Lung (tissue), 12 donors: Measurements from ENCODE around the gene SMURF1. TPM values are rescaled to one million over a fixed set of nuclear protein-coding genes. Genes with fewer than 3 reads are reported as not detected.

Source experiments
- ATAC-seq: fragments of 200-7000 bp; cut with Tn5 transposase; one replicate; pipeline ENCODE4 v1.9.1; 2020; ENCODE audit warnings: moderate number of reproducible peaks; ENCODE audit not compliant: insufficient read depth, low FRiP score
- DNase-seq, 3 donors: peaks; one replicate each; pipeline ENCODE4 v3.0.0-alpha.2; 2013 to 2017
- H3K27ac ChIP-seq, 2 donors: one replicate each; pipeline ENCODE4 v1.5.1; 2013; ENCODE audit warnings: mild to moderate bottlenecking in 2 of 2, moderate library complexity in 2 of 2, control low read depth in 1 of 2, inconsistent platforms in 1 of 2, low read depth in 1 of 2, low read length in 1 of 2
- H3K27me3 ChIP-seq, 3 donors: one replicate each; pipeline ENCODE4 v1.5.1; 2013; ENCODE audit warnings: low read length in 2 of 3; ENCODE audit not compliant: control insufficient read depth in 3 of 3, insufficient read depth in 3 of 3
- H3K36me3 ChIP-seq, 4 donors: one replicate each; pipeline ENCODE4 v1.5.1; 2013; ENCODE audit warnings: low read length in 4 of 4, mild to moderate bottlenecking in 1 of 4, moderate library complexity in 1 of 4; ENCODE audit not compliant: control insufficient read depth in 4 of 4, insufficient read depth in 4 of 4
- H3K4me1 ChIP-seq, 5 donors: one replicate each; pipeline ENCODE4 v1.5.1; 2013; ENCODE audit warnings: low read length in 5 of 5, mild to moderate bottlenecking in 2 of 5, moderate library complexity in 1 of 5; ENCODE audit not compliant: control insufficient read depth in 5 of 5, insufficient read depth in 5 of 5
- H3K4me3 ChIP-seq: one replicate; pipeline ENCODE4 v1.5.1; 2013; ENCODE audit warnings: mild to moderate bottlenecking, control low read depth, moderate library complexity
- H3K9ac ChIP-seq, 2 donors: one replicate each; pipeline ENCODE4 v1.5.1; 2013; ENCODE audit warnings: low read length in 2 of 2, control low read depth in 1 of 2; ENCODE audit not compliant: insufficient read depth in 1 of 2
- H3K9me3 ChIP-seq, 4 donors: one replicate each; pipeline ENCODE4 v1.5.1; 2013; ENCODE audit warnings: low read length in 3 of 4, mild to moderate bottlenecking in 1 of 4, moderate library complexity in 1 of 4; ENCODE audit not compliant: control insufficient read depth in 4 of 4, insufficient read depth in 3 of 4
- CTCF ChIP-seq: IDR thresholded peaks from 2 replicates; pipeline ENCODE4 v1.5.1; 2012; ENCODE audit warnings: mild to moderate bottlenecking; ENCODE audit errors: control extremely low read depth, extremely low read depth
- WGBS, 2 donors: extraction: QIAGEN DNeasy Blood & Tissue Kit; methylation state at CpG; one replicate each; pipeline ENCODE4 v1.1.7; 2013; 5-methylcytosine and 5-hydroxymethylcytosine counted together
- polyA plus RNA-seq, 2 donors: library from polyadenylated mRNA; stranded (reverse); fragments of 200-250 nt; gene quantifications; one replicate each; pipeline ENCODE4 v1.2.1, GENCODE V29; 2013
- total RNA-seq, 2 donors: library from RNA; depleted of rRNA in 1 of 2; stranded (reverse); fragments of >200 nt in 1 of 2; gene quantifications; one replicate each; pipeline ENCODE4 v1.2.1, GENCODE V29; 2014 to 2021
- donor health status: control.
- donor health status: control.
- donor health status: Bipolar disorder and iron deficiency.
- donor health status: healthy.
- donor health status: DM: yes; HTN: yes; CAD: no.

The SMURF1 gene
- total and polyA plus RNA-seq, 4 donors = 9.0 to 36.4 (median 21.5) TPM

- H3K27me3 ChIP-seq = no peaks in the 10 kb centered on the region
- H3K27ac ChIP-seq = peak overlapping the region in 1 of 2 donors; percentile 89
- peak; percentile 85 to 92 (median 87) for DNase-seq
- no peak overlapping the region for H3K9ac ChIP-seq
- TF ChIP-seq CTCF = no peak
- no peaks in the 10 kb centered on the region for H3K9me3 ChIP-seq
- peak overlapping the region; percentile 39 for H3K4me3 ChIP-seq
- H3K4me1 ChIP-seq = peaks cover 3 to 32% (median 8%) of the 10 kb centered on the region in 5 donors
- ATAC-seq = peak; percentile 80
- 14 to 33% methylated on average over 21 to 33 of the region's 33 CpGs for WGBS, 2 donors
- H3K36me3 ChIP-seq = no peaks in the 10 kb centered on the region
These were observed 984 bp downstream of the SMURF1 start for GRCh38 chr7:99142727-99143520.

- H3K27me3 ChIP-seq = no peaks in the 10 kb centered on the region
- no peaks in the 10 kb centered on the region for H3K36me3 ChIP-seq
- WGBS, 2 donors = 18 to 44% methylated on average over 27 of the region's 27 CpGs
- H3K4me3 ChIP-seq = peak overlapping the region; percentile 47
- H3K27ac ChIP-seq = peak overlapping the region; percentile 58 to 90
- TF ChIP-seq CTCF = no peak
- ATAC-seq = peak; percentile 60
- peaks cover 8 to 40% (median 8%) of the 10 kb centered on the region in 5 donors for H3K4me1 ChIP-seq
- peak overlapping the region in 1 of 2 donors; percentile 54 for H3K9ac ChIP-seq
- no peaks in the 10 kb centered on the region for H3K9me3 ChIP-seq
- DNase-seq = peak; percentile 79 to 82 (median 80)
These were observed 1.8 kb downstream of the SMURF1 start for GRCh38 chr7:99141841-99142726.

GRCh38 chr7:99141334-99141733 lies 2.6 kb downstream of the SMURF1 start:
- Histone ChIP-seq H3K9ac (peak overlapping the region in 1 of 2 donors; percentile 23), H3K27ac (peak overlapping the region in 1 of 2 donors; percentile 58), H3K27me3 (no peaks in the 10 kb centered on the region), H3K9me3 (no peaks in the 10 kb centered on the region), H3K36me3 (no peaks in the 10 kb centered on the region), H3K4me1 (peaks cover 8 to 41% (median 10%) of the 10 kb centered on the region in 5 donors), H3K4me3 (no peak overlapping the region)
- no peak for DNase-seq
- TF ChIP-seq CTCF = no peak
- WGBS, 2 donors = 39 to 66% methylated on average over 3 of the region's 3 CpGs
- ATAC-seq = no peak
